Esophagus squamous epithelium (tissue), 5 donors: ENCODE measurements around the gene LRRC4C. TPM values are rescaled to one million over a fixed set of nuclear protein-coding genes. Genes with fewer than 3 reads are reported as not detected.
A peak's percentile ranks its signal among the peaks of the same experiment; 100 is the strongest.

Experiments used
- DNase-seq: peaks from one replicate; lab custom pipeline; 2025; lab: John Stamatoyannopoulos, UW
- H3K27ac ChIP-seq, 4 donors: fragments of 200-600 bp; sonication (generic); one replicate each; pipeline ENCODE4 v1.5.1; 2016 to 2019; ENCODE audit warnings: mild to moderate bottlenecking in 1 of 4
- H3K27me3 ChIP-seq, 4 donors: fragments of 200-600 bp; sonication (generic); 1 replicate in 3 of 4; 2 replicates in 1 of 4; pipeline versions ENCODE4 v1.5.1 to v1.6.0; 2017 to 2021; ENCODE audit warnings: antibody characterized with exemption in 1 of 4
- H3K36me3 ChIP-seq, 3 donors: fragments of 200-600 bp; sonication (generic); one replicate each; pipeline ENCODE4 v1.5.1; 2016 to 2019
- H3K4me1 ChIP-seq, 3 donors: fragments of 200-600 bp; sonication (generic); one replicate each; pipeline ENCODE4 v1.5.1; 2017 to 2019
- H3K4me3 ChIP-seq, 4 donors: fragments of 200-600 bp; sonication (generic); 1 replicate in 3 of 4; 2 replicates in 1 of 4; pipeline ENCODE4 v1.5.1; 2016 to 2019; ENCODE audit warnings: mild to moderate bottlenecking in 2 of 4, moderate library complexity in 1 of 4
- H3K9me3 ChIP-seq, 3 donors: fragments of 200-600 bp; sonication (generic); one replicate each; pipeline ENCODE4 v1.5.1; 2016 to 2019
- CTCF ChIP-seq, 6 experiments: fragments of 450-650 bp in 4 of 6; fragments of 200-600 bp in 2 of 6; sonication (generic) in 2 of 6; IDR thresholded peaks; one replicate each; pipeline ENCODE4 v1.5.1; 2016 to 2019; ENCODE audit warnings: antibody characterized with exemption in 6 of 6, mild to moderate bottlenecking in 4 of 6, moderate library complexity in 4 of 6
- POLR2A ChIP-seq, 4 donors: fragments of 450-650 bp; IDR thresholded peaks; one replicate each; pipeline ENCODE4 v1.6.1; 2017; ENCODE audit warnings: antibody characterized with exemption in 4 of 4, mild to moderate bottlenecking in 4 of 4, moderate library complexity in 3 of 4
- WGBS, 2 donors: methylation state at CpG; one replicate each; pipeline ENCODE4 v1.1.5; 2018; 5-methylcytosine and 5-hydroxymethylcytosine counted together
- intact Hi-C: fragments of 100-400 bp; cut with DNase I; formaldehyde crosslinking; loops from one replicate; pipeline ENCODE4 v1.15.0; 2022
- total RNA-seq, 4 donors: library from RNA; depleted of rRNA; stranded (reverse); fragments of >200 nt; gene quantifications; one replicate each; pipeline ENCODE4 v1.1.0, GENCODE V29; 2016
- donor health status: DM: yes; HTN: yes; CAD: no.

LRRC4C gene
- total RNA-seq, 4 donors from 2014 or later, result 0.09 to 0.38 (median 0.30) TPM; not detected in 1

GRCh38 chr11:41058138-41058537 is 401.3 kb downstream of the LRRC4C start:
- intact Hi-C loops, result no loop called here
- no peaks in the 10 kb centered on the region for H3K36me3 ChIP-seq
- H3K9me3 ChIP-seq, result no peaks in the 10 kb centered on the region
- TF ChIP-seq POLR2A (IDR thresholded peaks at IDR 0.05) (no peak), CTCF (IDR thresholded peaks at IDR 0.05) (no peak)
- H3K27me3 ChIP-seq, result no peaks in the 10 kb centered on the region
- no peak overlapping the region for H3K27ac ChIP-seq
- H3K4me1 ChIP-seq, result no peaks in the 10 kb centered on the region
- WGBS, 2 donors, result 60 to 81% methylated on average over 2 to 3 of the region's 5 CpGs
- H3K4me3 ChIP-seq, result no peak overlapping the region
- no peak for DNase-seq

GRCh38 chr11:41056892-41057569 is 402.4 kb downstream of the LRRC4C start:
- DNase-seq, result no peak
- 70 to 76% methylated on average over 2 to 7 of the region's 11 CpGs for WGBS, 2 donors
- no peak overlapping the region for H3K4me3 ChIP-seq
- H3K27me3 ChIP-seq, result no peaks in the 10 kb centered on the region
- H3K9me3 ChIP-seq, result no peaks in the 10 kb centered on the region
- H3K4me1 ChIP-seq, result no peaks in the 10 kb centered on the region
- intact Hi-C loops, result no loop called here
- H3K27ac ChIP-seq, result no peak overlapping the region
- TF ChIP-seq CTCF (IDR thresholded peaks at IDR 0.05) (no peak), POLR2A (IDR thresholded peaks at IDR 0.05) (no peak)
- no peaks in the 10 kb centered on the region for H3K36me3 ChIP-seq

GRCh38 chr11:41053894-41054293 is 405.6 kb downstream of the LRRC4C start:
- Histone ChIP-seq H3K27ac (peak overlapping the region in 2 of 4 donors; percentile 19 to 43), H3K27me3 (no peaks in the 10 kb centered on the region), H3K9me3 (no peaks in the 10 kb centered on the region), H3K4me1 (no peaks in the 10 kb centered on the region), H3K36me3 (no peaks in the 10 kb centered on the region), H3K4me3 (no peak overlapping the region)
- intact Hi-C loops, result no loop called here
- TF ChIP-seq CTCF (IDR thresholded peaks at IDR 0.05) (no peak), POLR2A (IDR thresholded peaks at IDR 0.05) (no peak)
- no peak for DNase-seq

- intact Hi-C loops, result no loop called here
- Histone ChIP-seq H3K27me3 (no peaks in the 10 kb centered on the region), H3K9me3 (no peaks in the 10 kb centered on the region), H3K27ac (no peak overlapping the region), H3K4me1 (no peaks in the 10 kb centered on the region), H3K4me3 (no peak overlapping the region), H3K36me3 (no peaks in the 10 kb centered on the region)
- TF ChIP-seq POLR2A (IDR thresholded peaks at IDR 0.05) (no peak), CTCF (IDR thresholded peaks at IDR 0.05) (no peak)
- DNase-seq, result no peak
- 67 to 71% methylated on average over 3 of the region's 3 CpGs for WGBS, 2 donors
Observed at GRCh38 chr11:41051919-41052635, 407.4 kb downstream of the LRRC4C start.

- Histone ChIP-seq H3K9me3 (no peaks in the 10 kb centered on the region), H3K36me3 (no peaks in the 10 kb centered on the region), H3K4me3 (no peak overlapping the region), H3K4me1 (no peaks in the 10 kb centered on the region), H3K27ac (no peak overlapping the region), H3K27me3 (no peaks in the 10 kb centered on the region)
- TF ChIP-seq CTCF (IDR thresholded peaks at IDR 0.05) (no peak), POLR2A (IDR thresholded peaks at IDR 0.05) (no peak)
- intact Hi-C loops, result no loop called here
- DNase-seq, result no peak
Observed at GRCh38 chr11:41050791-41051190, 408.7 kb downstream of the LRRC4C start.
